GM23248 (cell line): ENCODE results near the gene SLC12A6.

Source experiments
- EZH2 ChIP-seq: fragments of 200-600 bp; sonication (generic); IDR thresholded peaks from 2 replicates; pipeline ENCODE4 v1.6.1; 2018; ENCODE audit warnings: antibody characterized with exemption, mild to moderate bottlenecking; ENCODE audit not compliant: insufficient read depth, poor library complexity, severe bottlenecking
- EZH2phosphoT487 ChIP-seq: fragments of 200-600 bp; sonication (generic); IDR thresholded peaks from 2 replicates; pipeline ENCODE4 v1.6.1; 2018; ENCODE audit warnings: antibody characterized with exemption, moderate library complexity, mild to moderate bottlenecking, low read depth; ENCODE audit not compliant: insufficient read depth

DNA sequence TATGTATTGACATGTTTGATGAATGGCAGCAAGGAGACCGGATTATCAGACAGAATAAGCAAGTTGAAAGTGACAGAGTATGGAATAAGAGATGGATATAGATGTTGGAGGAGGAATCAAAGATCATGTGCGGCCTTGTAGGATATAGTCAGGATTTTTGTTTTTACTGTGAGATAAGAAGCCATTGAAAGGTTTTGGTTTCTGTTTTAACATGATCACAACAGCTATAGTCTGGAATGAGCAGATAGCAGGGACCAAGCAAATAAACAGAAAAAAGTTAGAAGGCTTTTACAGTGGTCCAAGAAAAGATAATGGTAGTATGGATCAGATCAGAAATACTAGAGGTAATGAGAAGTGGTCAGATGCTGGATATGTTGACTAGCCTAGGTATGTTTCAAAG lies 52.6 kb downstream of the SLC12A6 start:
- TF ChIP-seq EZH2: no peak
- no peak for TF ChIP-seq EZH2phosphoT487
